PC-3 (cell line): ENCODE measurements around the gene RTP5. TPM values are rescaled to one million over a fixed set of nuclear protein-coding genes. Genes with fewer than 3 reads are reported as not detected.

ENCODE experiments used
- ATAC-seq: fragments of 200-7000 bp; cut with Tn5 transposase; 2 replicates; pipeline ENCODE4 v1.9.1; 2020; ENCODE audit warnings: mild to moderate bottlenecking, moderate library complexity
- BruUV-seq: library from RNA; stranded (reverse); fragments of 400-500 nt; replicated peaks from 2 replicates; lab custom pipeline; 2021; lab: Mats Ljungman, UMichigan
- CTCF ChIA-PET: fragments of 300-600 bp; sonication (Branson Sonifier 250); formaldehyde crosslinking; loops from one replicate; lab custom pipeline; 2022; ENCODE audit warnings: antibody characterized with exemption; lab: Charles Lee
- POLR2A ChIA-PET: fragments of 300-600 bp; sonication (Branson Sonifier 250); formaldehyde crosslinking; loops from one replicate; lab custom pipeline; 2022; ENCODE audit warnings: antibody characterized with exemption; ENCODE audit not compliant: unreplicated experiment; lab: Charles Lee
- DNase-seq: peaks from one replicate; pipeline ENCODE4 v3.0.0-alpha.2; 2015
- H2AFZ ChIP-seq: fragments of 300-600 bp; sonication (generic); 2 replicates; pipeline ENCODE4 v1.6.0; 2016; ENCODE audit warnings: antibody characterized with exemption, low read length
- H3F3A ChIP-seq: fragments of 300-600 bp; sonication (generic); one replicate; pipeline ENCODE4 v1.6.0; 2017; ENCODE audit warnings: antibody characterized with exemption, low read length, control low read depth, mild to moderate bottlenecking; ENCODE audit not compliant: unreplicated experiment
- H3K27ac ChIP-seq: fragments of 300-600 bp; sonication (generic); 2 replicates; pipeline ENCODE4 v1.5.1; 2016; ENCODE audit warnings: mild to moderate bottlenecking, low read length
- H3K27me3 ChIP-seq: fragments of 300-600 bp; sonication (generic); 2 replicates; pipeline ENCODE4 v1.6.1; 2016; ENCODE audit warnings: low read length, mixed read lengths
- H3K36me3 ChIP-seq: fragments of 300-600 bp; sonication (generic); 2 replicates; pipeline ENCODE4 v1.6.1; 2016; ENCODE audit warnings: low read depth, mixed run types, low read length, mixed read lengths
- H3K4me1 ChIP-seq: fragments of 300-600 bp; sonication (generic); 2 replicates; pipeline ENCODE4 v1.5.1; 2016; ENCODE audit warnings: low read length; ENCODE audit not compliant: insufficient read depth
- H3K4me2 ChIP-seq: fragments of 300-600 bp; sonication (generic); 2 replicates; pipeline ENCODE4 v1.6.0; 2016; ENCODE audit warnings: low read length
- H3K4me3 ChIP-seq: fragments of 300-600 bp; sonication (generic); 2 replicates; pipeline ENCODE4 v1.5.1; 2016; ENCODE audit warnings: mild to moderate bottlenecking, low read length, mixed read lengths
- H3K79me2 ChIP-seq: fragments of 300-600 bp; sonication (generic); 2 replicates; pipeline ENCODE4 v1.6.1; 2017; ENCODE audit warnings: low read length, mixed read lengths
- H3K9ac ChIP-seq: fragments of 300-600 bp; sonication (generic); 2 replicates; pipeline ENCODE4 v1.6.0; 2016; ENCODE audit warnings: mild to moderate bottlenecking, low read length
- H3K9me2 ChIP-seq: fragments of 300-600 bp; sonication (generic); replicated peaks from 2 replicates; pipeline ENCODE4 v1.6.1; 2016; ENCODE audit warnings: mixed run types, low read length, mixed read lengths
- H3K9me3 ChIP-seq: fragments of 300-600 bp; sonication (generic); 2 replicates; pipeline ENCODE4 v1.6.1; 2016; ENCODE audit warnings: low read length, mixed read lengths
- H4K20me1 ChIP-seq: fragments of 300-600 bp; sonication (generic); 2 replicates; pipeline ENCODE4 v1.6.1; 2016; ENCODE audit warnings: low read length, mixed read lengths
- EZH2 ChIP-seq: fragments of 300-600 bp; sonication (generic); IDR thresholded peaks from one replicate; pipeline ENCODE4 v1.6.1; 2017; ENCODE audit warnings: antibody characterized with exemption, mild to moderate bottlenecking, low read length; ENCODE audit not compliant: unreplicated experiment
- EZH2phosphoT487 ChIP-seq: fragments of 300-600 bp; sonication (generic); IDR thresholded peaks from 2 replicates; pipeline ENCODE4 v1.6.1; 2018; ENCODE audit warnings: mild to moderate bottlenecking, antibody characterized with exemption, low read length, borderline replicate concordance
- intact Hi-C: fragments of 100-400 bp; cut with micrococcal nuclease; formaldehyde crosslinking; loops from 2 replicates; pipeline ENCODE4 v1.9.0; 2023
- total RNA-seq: library from RNA; depleted of rRNA; stranded (reverse); fragments of >200 nt; gene quantifications from 2 replicates; pipeline ENCODE4 v1.2.3, GENCODE V29; 2014
- TF ChIP-seq, protein P1 (sequence below): fragments of 300-600 bp; sonication (generic); conservative IDR thresholded peaks from 2 replicates; pipeline ENCODE4 v1.5.1; 2017; ENCODE audit warnings: antibody characterized with exemption, low read depth, mild to moderate bottlenecking, low read length

RTP5 gene
- total RNA-seq, 1 experiment from 2014 or later = not detected

GRCh38 chr2:241849616-241850543, 19.6 kb upstream of the RTP5 start:
- H3K27me3 ChIP-seq = no peaks in the 10 kb centered on the region
- no peaks in the 10 kb centered on the region for H4K20me1 ChIP-seq
- ChIA-PET POLR2A (interaction anchor here (0.5 kb wide), 1 partner anchor 87 kb away, joined by 3 read pairs; no protein-coding TSS in a partner anchor), CTCF (no interaction called here)
- no peak overlapping the region for H3K4me2 ChIP-seq
- no peaks in the 10 kb centered on the region for H3K36me3 ChIP-seq
- no peaks in the 10 kb centered on the region; the same call in 1 of the 2 replicates for H3K4me1 ChIP-seq
- no TSS peak for BruUV-seq
- no peaks in the 10 kb centered on the region for H3K9me3 ChIP-seq
- intact Hi-C loops = no loop called here
- no peaks in the 10 kb centered on the region for H3K9me2 ChIP-seq
- no peak overlapping the region for H3K9ac ChIP-seq
- H3K4me3 ChIP-seq = no peak overlapping the region
- H3K79me2 ChIP-seq = no peaks in the 10 kb centered on the region
- ATAC-seq = no peak
- no peak for DNase-seq
- no peaks in the 10 kb centered on the region for H3F3A ChIP-seq
- no peak overlapping the region for H3K27ac ChIP-seq
- no peak overlapping the region for H2AFZ ChIP-seq
- TF ChIP-seq EZH2phosphoT487 (no peak), EZH2 (no peak)
- TF ChIP-seq, protein P1, sequence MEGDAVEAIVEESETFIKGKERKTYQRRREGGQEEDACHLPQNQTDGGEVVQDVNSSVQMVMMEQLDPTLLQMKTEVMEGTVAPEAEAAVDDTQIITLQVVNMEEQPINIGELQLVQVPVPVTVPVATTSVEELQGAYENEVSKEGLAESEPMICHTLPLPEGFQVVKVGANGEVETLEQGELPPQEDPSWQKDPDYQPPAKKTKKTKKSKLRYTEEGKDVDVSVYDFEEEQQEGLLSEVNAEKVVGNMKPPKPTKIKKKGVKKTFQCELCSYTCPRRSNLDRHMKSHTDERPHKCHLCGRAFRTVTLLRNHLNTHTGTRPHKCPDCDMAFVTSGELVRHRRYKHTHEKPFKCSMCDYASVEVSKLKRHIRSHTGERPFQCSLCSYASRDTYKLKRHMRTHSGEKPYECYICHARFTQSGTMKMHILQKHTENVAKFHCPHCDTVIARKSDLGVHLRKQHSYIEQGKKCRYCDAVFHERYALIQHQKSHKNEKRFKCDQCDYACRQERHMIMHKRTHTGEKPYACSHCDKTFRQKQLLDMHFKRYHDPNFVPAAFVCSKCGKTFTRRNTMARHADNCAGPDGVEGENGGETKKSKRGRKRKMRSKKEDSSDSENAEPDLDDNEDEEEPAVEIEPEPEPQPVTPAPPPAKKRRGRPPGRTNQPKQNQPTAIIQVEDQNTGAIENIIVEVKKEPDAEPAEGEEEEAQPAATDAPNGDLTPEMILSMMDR = no peak

- Histone ChIP-seq H3K4me2 (no peak overlapping the region), H3K79me2 (no peaks in the 10 kb centered on the region), H3F3A (no peaks in the 10 kb centered on the region), H3K9ac (no peak overlapping the region), H3K9me2 (no peaks in the 10 kb centered on the region), H3K36me3 (no peaks in the 10 kb centered on the region), H3K27me3 (no peaks in the 10 kb centered on the region), H3K4me3 (no peak overlapping the region), H2AFZ (no peak overlapping the region), H3K27ac (no peak overlapping the region), H3K4me1 (no peaks in the 10 kb centered on the region; the same call in 1 of the 2 replicates), H4K20me1 (no peaks in the 10 kb centered on the region), H3K9me3 (no peaks in the 10 kb centered on the region)
- TF ChIP-seq EZH2phosphoT487 = no peak
- TF ChIP-seq EZH2 = no peak
- TF ChIP-seq, protein P1 = no peak
- POLR2A ChIA-PET = interaction anchor here (0.5 kb wide), 1 partner anchor 88 kb away, joined by 3 read pairs; no protein-coding TSS in a partner anchor
- no TSS peak for BruUV-seq
- ATAC-seq (no peak), DNase-seq (no peak)
- intact Hi-C loops = no loop called here
- CTCF ChIA-PET = no interaction called here
These were observed 18.8 kb upstream of the RTP5 start for GRCh38 chr2:241850544-241851324.
